PC-9 (cell line): ENCODE results near the gene ACOT2.

ENCODE experiments used
- EZH2 ChIP-seq: fragments of 200-600 bp; sonication (generic); IDR thresholded peaks from 2 replicates; pipeline ENCODE4 v1.8.0; 2017; ENCODE audit warnings: antibody characterized with exemption, low read depth
- TF ChIP-seq, protein P1 (sequence below): fragments of 200-600 bp; sonication (generic); conservative IDR thresholded peaks from 2 replicates; pipeline ENCODE4 v1.6.1; 2017; ENCODE audit warnings: mixed run types, antibody characterized with exemption, mild to moderate bottlenecking, moderate library complexity

DNA sequence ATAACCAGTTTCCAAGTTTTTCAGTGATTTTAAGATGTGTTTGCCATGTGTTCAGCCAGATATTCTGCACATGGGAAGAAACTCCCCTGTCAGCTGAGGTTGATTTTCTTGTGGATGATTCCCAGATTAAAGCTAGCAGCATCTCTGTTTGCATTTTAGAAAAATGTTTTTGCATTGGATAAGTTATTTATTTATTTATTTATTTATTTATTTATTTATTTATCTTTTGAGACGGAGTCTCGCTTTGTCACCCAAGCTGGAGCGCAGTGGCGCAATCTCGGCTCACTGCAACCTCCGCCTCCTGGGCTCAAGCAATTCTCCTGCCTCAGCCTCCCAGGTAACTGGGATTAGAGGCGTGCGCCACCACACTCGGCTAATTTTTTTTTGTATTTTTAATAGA is 25.5 kb downstream of the ACOT2 start:
- TF ChIP-seq, protein P1, sequence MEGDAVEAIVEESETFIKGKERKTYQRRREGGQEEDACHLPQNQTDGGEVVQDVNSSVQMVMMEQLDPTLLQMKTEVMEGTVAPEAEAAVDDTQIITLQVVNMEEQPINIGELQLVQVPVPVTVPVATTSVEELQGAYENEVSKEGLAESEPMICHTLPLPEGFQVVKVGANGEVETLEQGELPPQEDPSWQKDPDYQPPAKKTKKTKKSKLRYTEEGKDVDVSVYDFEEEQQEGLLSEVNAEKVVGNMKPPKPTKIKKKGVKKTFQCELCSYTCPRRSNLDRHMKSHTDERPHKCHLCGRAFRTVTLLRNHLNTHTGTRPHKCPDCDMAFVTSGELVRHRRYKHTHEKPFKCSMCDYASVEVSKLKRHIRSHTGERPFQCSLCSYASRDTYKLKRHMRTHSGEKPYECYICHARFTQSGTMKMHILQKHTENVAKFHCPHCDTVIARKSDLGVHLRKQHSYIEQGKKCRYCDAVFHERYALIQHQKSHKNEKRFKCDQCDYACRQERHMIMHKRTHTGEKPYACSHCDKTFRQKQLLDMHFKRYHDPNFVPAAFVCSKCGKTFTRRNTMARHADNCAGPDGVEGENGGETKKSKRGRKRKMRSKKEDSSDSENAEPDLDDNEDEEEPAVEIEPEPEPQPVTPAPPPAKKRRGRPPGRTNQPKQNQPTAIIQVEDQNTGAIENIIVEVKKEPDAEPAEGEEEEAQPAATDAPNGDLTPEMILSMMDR: no peak
- TF ChIP-seq EZH2: no peak
